Fibroblast of skin of back (primary cell): ENCODE results near the gene MYL5.

Experiments
- DNase-seq: peaks from one replicate; pipeline ENCODE4 v3.0.0-alpha.2; 2013

MYL5 gene

GRCh38 chr4:675036-675882 is 917 bp downstream of the MYL5 start:
- no peak for DNase-seq

- DNase-seq: no peak
Observed at GRCh38 chr4:675980-676870, 1.9 kb downstream of the MYL5 start.

DNA sequence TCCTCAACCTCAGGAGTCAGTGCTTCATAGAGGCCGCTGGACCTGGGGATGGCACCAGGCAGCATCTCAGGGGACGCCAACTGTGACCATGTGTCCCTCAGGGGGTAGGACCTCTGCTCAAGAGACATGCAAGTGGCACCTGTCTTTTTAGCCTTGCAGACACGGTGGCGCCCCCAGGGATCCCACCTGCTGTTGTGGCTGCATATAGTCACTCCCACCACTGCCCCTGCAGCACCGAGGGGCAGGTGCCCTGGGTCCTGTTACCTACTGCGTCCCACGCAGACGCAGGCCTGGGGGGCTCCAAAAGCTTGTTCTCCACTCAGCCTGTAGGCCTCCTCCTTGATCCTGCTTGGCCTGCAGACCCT is 2.5 kb downstream of the MYL5 start:
- no peak for DNase-seq

DNA sequence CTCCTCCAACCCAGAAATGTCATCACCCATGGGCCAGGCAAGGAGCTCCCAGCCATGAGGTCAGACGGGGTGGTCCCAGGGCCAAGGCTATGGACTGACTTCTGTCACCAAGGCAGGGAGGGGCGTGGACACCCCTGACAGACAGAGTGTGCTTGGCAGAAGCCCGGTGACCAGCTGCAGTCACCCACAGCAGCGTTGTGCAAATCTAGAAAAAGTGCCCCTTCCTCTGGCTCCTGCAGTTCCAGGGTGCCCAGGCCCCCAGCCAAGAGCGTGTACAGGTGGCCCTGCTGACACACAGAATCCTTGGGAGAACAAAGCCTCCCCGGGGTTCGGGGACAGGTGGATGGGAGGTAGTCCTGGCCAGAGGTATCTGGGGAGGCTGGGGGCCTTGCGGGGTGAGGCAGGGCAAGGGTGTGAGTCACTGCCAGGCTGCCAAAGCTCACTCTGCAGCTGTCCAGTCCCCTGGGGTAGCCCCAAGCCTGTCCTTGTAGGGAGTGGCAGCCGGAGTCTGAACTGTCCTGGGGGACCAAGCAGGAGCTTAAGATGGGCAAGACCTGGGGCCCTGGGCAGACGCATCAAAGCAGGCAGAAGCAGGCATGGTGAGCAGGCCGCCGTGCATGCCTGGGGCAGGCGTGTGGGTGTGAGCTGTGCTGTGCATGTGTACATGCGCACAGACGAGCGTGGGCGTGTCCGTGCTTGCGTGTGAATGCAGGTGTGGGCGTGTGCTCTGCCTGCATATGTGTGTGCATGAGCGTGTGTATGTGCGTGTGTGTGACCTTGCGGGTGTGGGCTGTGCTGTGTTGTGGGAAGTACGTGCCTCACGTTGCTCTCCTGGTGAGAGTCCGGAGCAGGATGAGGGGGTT is 3.3 kb downstream of the MYL5 start:
- DNase-seq: no peak

- DNase-seq: no peak
Observed at GRCh38 chr4:678331-679103, 4.2 kb downstream of the MYL5 start.

DNA sequence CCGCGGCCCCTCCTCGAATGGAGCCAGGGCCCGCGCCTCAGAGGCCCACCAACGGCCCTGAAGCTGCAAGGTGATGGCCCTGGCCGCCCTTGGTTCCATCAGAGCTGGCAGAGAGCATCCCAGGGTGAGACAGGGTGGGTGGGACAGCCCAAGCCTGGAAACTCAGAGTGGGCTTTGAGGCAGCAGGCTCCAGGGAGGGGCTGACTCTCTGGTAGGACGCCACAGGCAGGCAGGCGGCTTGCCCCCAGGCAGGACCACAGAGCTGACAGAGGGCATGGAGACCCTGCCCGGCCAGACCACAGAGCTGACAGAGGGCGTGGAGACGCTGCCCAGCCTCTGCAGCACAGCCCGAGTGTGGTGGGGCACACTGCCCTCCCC is 4.8 kb downstream of the MYL5 start:
- DNase-seq: no peak

DNA sequence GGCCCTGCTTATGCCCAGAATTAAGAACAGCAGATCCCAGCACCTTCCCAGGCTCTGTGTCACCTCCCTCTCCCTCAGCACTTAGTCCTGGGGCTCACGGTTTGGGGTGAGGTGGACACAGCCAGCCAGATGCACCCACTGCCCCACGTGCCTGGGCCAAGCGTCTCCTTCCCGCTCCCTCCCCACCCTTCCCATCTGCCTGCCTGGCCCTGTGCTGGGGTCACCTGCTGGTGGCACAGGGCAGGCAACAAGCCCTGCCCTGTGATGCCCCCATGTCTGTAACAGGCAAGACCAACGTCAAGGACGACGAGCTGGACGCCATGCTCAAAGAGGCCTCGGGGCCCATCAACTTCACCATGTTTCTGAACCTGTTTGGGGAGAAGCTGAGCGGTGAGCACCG is 5.3 kb downstream of the MYL5 start:
- no peak for DNase-seq

- no peak for DNase-seq
Observed at GRCh38 chr4:680091-680490, 5.7 kb downstream of the MYL5 start.

- no peak for DNase-seq
Observed at GRCh38 chr4:680551-680927, 6.2 kb downstream of the MYL5 start.

DNA sequence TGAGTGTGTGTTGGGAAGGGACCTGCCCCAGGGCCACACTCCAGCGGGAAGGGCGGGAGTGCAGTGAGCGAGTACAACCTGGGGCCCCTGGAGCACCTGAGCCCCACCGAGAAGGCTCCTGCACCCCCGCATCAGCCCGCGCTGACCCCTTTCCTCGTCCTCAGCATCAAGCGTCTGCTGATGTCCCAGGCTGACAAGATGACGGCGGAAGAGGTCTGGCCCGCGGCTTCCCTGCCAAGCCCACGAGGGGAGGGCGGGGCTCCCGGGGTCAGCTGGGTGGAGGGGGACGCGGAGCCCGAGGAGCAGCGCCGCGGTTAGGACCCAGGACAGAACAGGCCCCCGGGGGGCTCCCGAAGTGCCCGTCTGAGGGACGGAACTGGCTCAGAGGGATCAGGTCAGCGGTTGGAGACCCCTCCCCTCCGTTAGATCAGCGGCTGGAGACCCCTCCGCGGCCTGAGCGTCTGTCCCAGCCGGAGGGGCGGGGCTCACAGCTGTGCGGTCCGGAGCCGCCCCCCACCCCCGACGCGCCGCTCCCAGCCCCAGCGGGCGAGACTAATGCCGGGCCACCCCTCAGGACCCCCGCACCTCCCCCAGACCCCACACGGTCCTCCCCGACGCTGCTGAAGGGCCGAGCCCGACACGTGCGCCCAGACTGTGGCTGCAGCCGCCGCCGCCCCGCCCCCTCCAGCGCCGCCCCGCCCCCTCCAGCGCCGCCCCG is 6.7 kb downstream of the MYL5 start:
- DNase-seq: peak; percentile 46

DNA sequence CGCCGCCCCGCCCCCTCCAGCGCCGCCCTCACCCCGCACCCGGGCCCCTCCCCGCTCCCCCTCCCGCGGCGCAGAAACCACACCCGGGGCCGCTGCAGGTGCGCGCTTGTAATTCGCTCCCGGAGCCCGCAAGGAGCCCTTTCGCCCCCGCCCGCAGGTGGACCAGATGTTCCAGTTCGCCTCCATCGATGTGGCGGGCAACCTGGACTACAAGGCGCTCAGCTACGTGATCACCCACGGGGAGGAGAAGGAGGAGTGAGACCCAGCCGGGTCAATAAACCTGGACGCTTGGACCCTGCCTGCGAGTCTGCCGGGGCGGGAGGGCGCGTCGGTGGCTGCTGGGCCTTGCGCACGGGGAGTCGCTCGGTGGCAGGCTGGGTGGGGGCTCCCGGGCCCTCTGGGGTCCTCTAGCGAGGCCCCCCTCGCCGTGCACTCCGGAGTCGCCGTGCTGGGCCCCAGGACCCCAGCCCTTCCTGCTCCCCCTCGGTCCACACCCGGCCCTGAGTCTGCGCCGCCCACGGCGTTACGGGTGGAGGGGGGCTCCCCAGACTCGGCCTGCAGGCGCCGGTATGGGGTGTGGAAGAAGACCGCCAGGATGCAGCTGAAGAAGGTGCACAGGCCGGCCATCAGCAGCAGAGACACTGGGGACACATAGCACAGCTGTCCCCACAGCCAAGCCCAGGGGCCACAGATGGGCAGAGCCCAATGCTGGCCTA is 7.6 kb downstream of the MYL5 start:
- no peak for DNase-seq

DNA sequence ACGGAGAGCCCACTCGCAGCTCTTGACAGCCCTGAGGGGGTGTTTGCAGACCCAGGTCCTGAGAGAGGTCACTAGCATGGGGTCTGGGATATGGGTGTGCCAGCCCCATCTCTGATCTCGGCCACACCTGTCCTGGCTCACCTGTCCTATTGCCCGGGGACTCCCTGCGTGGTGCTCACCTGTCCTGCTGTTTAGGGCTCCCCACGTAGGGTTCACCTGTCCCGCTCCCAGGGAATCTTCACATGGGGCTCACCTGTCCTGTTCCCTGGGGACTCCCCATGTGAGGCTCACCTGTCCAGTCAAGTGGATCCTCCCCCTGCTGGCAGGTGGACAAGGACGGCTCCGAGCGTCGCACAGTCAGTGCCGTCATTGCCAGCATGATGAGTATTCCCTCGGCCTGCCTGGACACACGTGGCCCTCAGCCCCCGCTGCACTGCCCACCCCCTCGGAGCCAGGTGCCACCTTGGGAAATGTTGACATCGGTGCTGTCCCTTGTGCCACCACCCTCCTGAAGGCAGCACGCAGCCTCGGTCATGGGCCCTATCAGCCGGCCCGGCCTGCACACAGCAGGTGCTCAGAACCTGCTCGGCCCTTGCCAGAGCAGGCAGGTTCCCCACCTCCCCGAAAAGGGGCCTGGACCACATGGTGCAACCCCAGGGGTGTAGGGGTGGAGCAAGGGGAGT is 8.3 kb downstream of the MYL5 start:
- DNase-seq: no peak

GRCh38 chr4:683247-683897 is 9.0 kb downstream of the MYL5 start:
- DNase-seq: no peak

DNA sequence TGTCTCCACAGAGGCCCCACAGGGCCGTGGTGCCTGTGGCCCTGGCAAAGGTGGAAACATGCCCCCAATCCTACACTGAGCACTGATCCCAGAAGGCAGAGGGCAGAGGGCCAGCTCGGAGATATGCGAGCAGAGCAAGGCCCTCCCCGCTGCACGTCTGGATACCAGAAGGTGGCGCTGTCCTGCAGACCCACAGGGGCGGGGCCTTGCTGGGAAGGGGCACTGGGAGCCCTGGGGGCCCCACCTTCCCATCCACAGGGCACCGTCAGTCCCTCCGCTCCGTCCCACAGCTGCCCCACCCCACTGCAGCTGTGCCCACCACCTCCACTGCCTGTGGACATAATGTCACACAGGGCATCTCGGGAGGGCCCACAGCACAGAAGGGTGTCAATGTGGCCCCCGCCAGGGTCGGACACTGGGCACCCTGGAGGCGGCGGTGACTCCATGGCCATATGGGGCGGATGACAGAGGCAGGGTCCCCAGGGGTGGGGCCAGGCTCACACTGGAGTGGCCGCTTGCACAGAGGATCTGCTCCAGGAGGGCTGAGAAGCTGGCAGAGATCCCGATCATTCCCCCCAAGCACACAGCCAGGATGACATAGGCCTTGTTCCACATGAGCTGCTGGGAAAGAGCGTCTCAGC is 9.8 kb downstream of the MYL5 start:
- peak; percentile 56 for DNase-seq

GRCh38 chr4:684623-685327 is 10.4 kb downstream of the MYL5 start:
- no peak for DNase-seq

- DNase-seq: no peak
Observed at GRCh38 chr4:685679-686412, 11.5 kb downstream of the MYL5 start.

GRCh38 chr4:686413-687040 is 12.2 kb downstream of the MYL5 start:
- DNase-seq: no peak
